SU-DHL-6 (cell line): Measurements from ENCODE around the gene NOTCH3.

ENCODE experiments used
- CTCF ChIP-seq: fragments of 200-600 bp; sonication (generic); IDR thresholded peaks from one replicate; pipeline ENCODE4 v1.5.1; 2017; ENCODE audit warnings: antibody characterized with exemption, mild to moderate bottlenecking, low read length, moderate library complexity; ENCODE audit not compliant: insufficient read depth, poor library complexity, severe bottlenecking
- EZH2phosphoT487 ChIP-seq: fragments of 200-600 bp; sonication (generic), shearing (Covaris generic); conservative IDR thresholded peaks from 2 replicates; pipeline ENCODE4 v1.6.1; 2018; ENCODE audit warnings: mild to moderate bottlenecking, antibody characterized with exemption, low read length, moderate library complexity, mixed read lengths

GRCh38 chr19:15178629-15179308 is 22.0 kb downstream of the NOTCH3 start:
- TF ChIP-seq CTCF (no peak), EZH2phosphoT487 (no peak)
